Erythroblast (primary cell): Measurements from ENCODE around the gene NPC1.

Experiments used
- GATA1 ChIP-seq: IDR thresholded peaks from 2 replicates; pipeline ENCODE4 v1.6.1; 2011; ENCODE audit warnings: low read depth, mild to moderate bottlenecking, control low read depth, low read length, moderate library complexity
- POLR2A ChIP-seq: IDR thresholded peaks from 2 replicates; pipeline ENCODE4 v1.6.1; 2011; ENCODE audit warnings: mild to moderate bottlenecking, low read length

- TF ChIP-seq POLR2A (peak; percentile 97), GATA1 (no peak)
Measured at GRCh38 chr18:23586249-23587196, at the start of gene NPC1.
